Measurements from ENCODE around the gene EDA. TPM values are rescaled to one million over a fixed set of nuclear protein-coding genes. Genes with fewer than 3 reads are reported as not detected.
"Not testable (repeated sequence)": the region's sequence is repeated elsewhere in the genome, so short reads cannot be mapped to it uniquely, and the experiment has no call there.

The EDA gene
- total RNA-seq, 4 donors from 2014 or later: 0.51 to 13.5 (median 7.3) TPM

DNA sequence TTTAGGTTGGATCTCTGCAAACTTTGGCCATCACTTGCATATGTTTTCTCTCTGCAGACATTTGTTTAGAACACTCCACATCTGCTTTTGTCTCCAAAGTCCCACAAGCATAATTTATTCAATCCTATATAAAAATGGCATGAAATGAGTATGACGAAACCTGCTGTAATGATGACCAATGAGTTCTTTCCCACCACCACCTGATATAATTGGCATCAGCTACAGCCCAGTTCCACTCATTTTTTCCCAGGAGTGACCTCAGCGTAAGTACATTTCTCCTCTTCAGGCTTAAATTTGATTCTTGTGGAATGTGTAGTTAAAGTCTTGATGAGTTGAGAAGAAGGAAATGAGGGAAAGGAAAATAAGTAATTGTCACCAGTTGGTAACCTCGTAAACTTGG is 228.7 kb downstream of the EDA start:
- no peak overlapping the region for H3K4me3 ChIP-seq
- TF ChIP-seq CTCF (IDR thresholded peaks at IDR 0.05): no peak
- TF ChIP-seq POLR2A (IDR thresholded peaks at IDR 0.05): no peak
- DNase-seq: no peak
- no peaks in the 10 kb centered on the region for H3K4me1 ChIP-seq
- no peaks in the 10 kb centered on the region for H3K9me3 ChIP-seq
- no peak overlapping the region for H3K27ac ChIP-seq
- no peaks in the 10 kb centered on the region for H3K27me3 ChIP-seq
- intact Hi-C loops (cut with DNase I; ENCODE audit: low total_unique reads): no loop called here
- H3K36me3 ChIP-seq: no peaks in the 10 kb centered on the region

DNA sequence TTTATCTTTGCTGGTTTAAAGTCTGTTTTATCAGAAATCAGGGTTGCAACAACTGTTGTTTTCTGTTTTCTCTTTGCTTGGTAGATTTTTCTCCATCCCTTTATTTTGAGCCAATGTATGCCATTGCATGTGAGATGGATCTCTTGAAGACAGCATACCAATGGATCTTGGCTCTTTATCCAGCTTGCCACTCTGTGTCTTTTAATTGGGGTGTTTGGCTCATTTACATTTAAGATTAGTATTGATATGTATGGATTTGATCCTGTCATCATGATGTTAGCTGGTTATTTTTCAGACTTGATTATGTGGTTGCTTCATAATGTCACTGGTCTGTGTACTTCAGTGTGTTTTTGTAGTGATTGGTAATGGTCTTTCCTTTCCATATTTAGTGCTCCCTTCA is 244.1 kb downstream of the EDA start:
- intact Hi-C loops (cut with DNase I; ENCODE audit: low total_unique reads); H3K27ac ChIP-seq: not testable (repeated sequence)

GRCh38 chrX:69876221-69876620 is 260.3 kb downstream of the EDA start:
- DNase-seq: no peak
- no peak overlapping the region for H3K4me3 ChIP-seq
- H3K27ac ChIP-seq: no peak overlapping the region
- TF ChIP-seq CTCF (IDR thresholded peaks at IDR 0.05) (no peak), POLR2A (IDR thresholded peaks at IDR 0.05) (no peak)
- intact Hi-C loops (cut with DNase I; ENCODE audit: low total_unique reads): no loop called here
- no peaks in the 10 kb centered on the region for H3K36me3 ChIP-seq
- peaks cover 0 to 13% of the 10 kb centered on the region in 2 donors for H3K9me3 ChIP-seq
- H3K4me1 ChIP-seq: no peaks in the 10 kb centered on the region
- H3K27me3 ChIP-seq: no peaks in the 10 kb centered on the region

More for the DNA sequence above, 244.1 kb downstream of the EDA start:
- not testable (repeated sequence) for DNase-seq, H3K9me3 ChIP-seq, H3K36me3 ChIP-seq, H3K4me3 ChIP-seq, H3K27me3 ChIP-seq, H3K4me1 ChIP-seq

GRCh38 chrX:69884210-69884609 is 268.3 kb downstream of the EDA start:
- TF ChIP-seq POLR2A (IDR thresholded peaks at IDR 0.05) (no peak), CTCF (IDR thresholded peaks at IDR 0.05) (no peak)
- peaks cover 0 to 8% of the 10 kb centered on the region in 2 donors for H3K9me3 ChIP-seq
- no peaks in the 10 kb centered on the region for H3K4me1 ChIP-seq
- DNase-seq: no peak
- H3K36me3 ChIP-seq: no peaks in the 10 kb centered on the region
- no peaks in the 10 kb centered on the region for H3K27me3 ChIP-seq
- H3K4me3 ChIP-seq: no peak overlapping the region
- intact Hi-C loops (cut with DNase I; ENCODE audit: low total_unique reads): no loop called here
- no peak overlapping the region for H3K27ac ChIP-seq

DNA sequence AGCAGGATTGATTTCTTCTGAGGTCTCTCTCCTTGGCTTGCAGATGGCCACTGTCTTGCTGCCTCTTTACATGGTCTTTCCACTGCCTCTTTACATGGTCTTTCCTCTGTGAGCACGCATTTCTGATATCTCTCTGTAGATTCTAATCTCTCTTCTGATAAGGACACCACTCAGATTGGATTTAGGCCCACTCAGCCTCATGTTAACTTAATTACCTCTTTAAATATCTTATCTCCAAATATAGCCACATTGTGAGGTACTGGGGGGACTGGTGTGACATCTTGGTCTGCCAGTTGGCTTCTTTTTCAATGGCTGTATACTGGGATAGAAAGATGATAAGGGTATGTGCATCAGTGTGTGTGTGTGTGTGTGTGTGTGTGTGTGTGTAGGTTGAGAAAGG is 280.1 kb downstream of the EDA start:
- Histone ChIP-seq H3K27me3 (no peaks in the 10 kb centered on the region), H3K9me3 (no peaks in the 10 kb centered on the region), H3K36me3 (no peaks in the 10 kb centered on the region), H3K27ac (no peak overlapping the region), H3K4me1 (no peaks in the 10 kb centered on the region), H3K4me3 (no peak overlapping the region)
- TF ChIP-seq POLR2A (IDR thresholded peaks at IDR 0.05) (no peak), CTCF (IDR thresholded peaks at IDR 0.05) (no peak)
- intact Hi-C loops (cut with DNase I; ENCODE audit: low total_unique reads): no loop called here
- no peak for DNase-seq

DNA sequence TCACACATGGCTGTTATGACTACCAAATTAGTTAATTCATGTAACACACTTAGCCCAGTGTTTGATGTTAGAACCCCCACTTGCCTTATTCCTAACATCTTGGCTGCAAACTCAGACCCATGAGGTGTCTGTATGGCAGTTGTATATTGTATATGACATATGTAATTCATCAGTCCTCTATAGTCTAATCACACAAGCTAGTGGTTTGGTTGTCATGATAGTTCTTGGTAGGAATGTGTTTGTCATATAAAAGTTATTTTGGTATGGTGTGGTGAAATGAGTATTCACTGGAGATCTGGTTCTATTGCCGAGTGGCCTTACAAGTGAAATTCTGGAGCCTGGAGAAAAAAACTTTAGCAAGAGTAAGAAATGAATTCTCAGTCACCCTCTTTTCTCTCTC is 284.6 kb downstream of the EDA start:
- no peaks in the 10 kb centered on the region for H3K36me3 ChIP-seq
- H3K4me1 ChIP-seq: no peaks in the 10 kb centered on the region
- no peak overlapping the region for H3K27ac ChIP-seq
- intact Hi-C loops (cut with DNase I; ENCODE audit: low total_unique reads): no loop called here
- no peak overlapping the region for H3K4me3 ChIP-seq
- H3K27me3 ChIP-seq: no peaks in the 10 kb centered on the region
- H3K9me3 ChIP-seq: no peaks in the 10 kb centered on the region
- TF ChIP-seq POLR2A (IDR thresholded peaks at IDR 0.05) (no peak), CTCF (IDR thresholded peaks at IDR 0.05) (no peak)
- no peak for DNase-seq

Data from uterus (tissue), 4 donors.